Measurements from ENCODE around the gene RNASET2.

GRCh38 chr6:166898910-166899309 lies 57.4 kb downstream of the RNASET2 start:
- TF ChIP-seq CTCF (IDR thresholded peaks at IDR 0.05) (no peak), POLR2A (IDR thresholded peaks at IDR 0.05) (no peak), EP300 (IDR thresholded peaks at IDR 0.05) (no peak)
